ENCODE data around the gene OSBPL9.

DNA sequence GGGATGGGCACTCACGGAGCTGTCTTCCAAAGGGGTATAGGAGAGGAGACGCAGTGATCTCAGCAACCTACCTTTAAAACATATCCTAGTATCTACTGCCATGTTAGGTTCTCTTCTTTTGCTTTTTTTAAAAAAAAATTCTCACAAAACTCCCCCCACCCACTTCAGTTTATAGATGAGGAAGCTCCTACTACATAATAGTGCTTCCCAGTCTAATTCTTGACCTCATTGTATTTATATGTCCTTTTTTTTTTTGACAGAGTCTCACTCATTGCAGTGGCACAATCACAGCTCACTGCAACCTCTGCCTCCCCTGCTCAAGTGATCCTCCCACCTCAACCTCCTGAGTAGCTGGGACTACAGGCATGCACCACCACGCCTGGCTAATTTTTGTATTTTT is 99.9 kb downstream of the OSBPL9 start:
- TF ChIP-seq EZH2phosphoT487 (IDR thresholded peaks at IDR 0.05) = no peak
- TF ChIP-seq, protein P1, sequence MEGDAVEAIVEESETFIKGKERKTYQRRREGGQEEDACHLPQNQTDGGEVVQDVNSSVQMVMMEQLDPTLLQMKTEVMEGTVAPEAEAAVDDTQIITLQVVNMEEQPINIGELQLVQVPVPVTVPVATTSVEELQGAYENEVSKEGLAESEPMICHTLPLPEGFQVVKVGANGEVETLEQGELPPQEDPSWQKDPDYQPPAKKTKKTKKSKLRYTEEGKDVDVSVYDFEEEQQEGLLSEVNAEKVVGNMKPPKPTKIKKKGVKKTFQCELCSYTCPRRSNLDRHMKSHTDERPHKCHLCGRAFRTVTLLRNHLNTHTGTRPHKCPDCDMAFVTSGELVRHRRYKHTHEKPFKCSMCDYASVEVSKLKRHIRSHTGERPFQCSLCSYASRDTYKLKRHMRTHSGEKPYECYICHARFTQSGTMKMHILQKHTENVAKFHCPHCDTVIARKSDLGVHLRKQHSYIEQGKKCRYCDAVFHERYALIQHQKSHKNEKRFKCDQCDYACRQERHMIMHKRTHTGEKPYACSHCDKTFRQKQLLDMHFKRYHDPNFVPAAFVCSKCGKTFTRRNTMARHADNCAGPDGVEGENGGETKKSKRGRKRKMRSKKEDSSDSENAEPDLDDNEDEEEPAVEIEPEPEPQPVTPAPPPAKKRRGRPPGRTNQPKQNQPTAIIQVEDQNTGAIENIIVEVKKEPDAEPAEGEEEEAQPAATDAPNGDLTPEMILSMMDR (IDR thresholded peaks at IDR 0.05) = no peak
